Activated CD4-positive, alpha-beta T cell treated with anti-CD3 and anti-CD28 coated beads, Interleukin-2, amount 10 ng/mL, durations not matched to agents 24 days and 14 days (primary cell): ENCODE data around the gene CR1. TPM values are rescaled to one million over a fixed set of nuclear protein-coding genes. Genes with fewer than 3 reads are reported as not detected.
"Not testable (repeated sequence)": the region's sequence is repeated elsewhere in the genome, so short reads cannot be mapped to it uniquely, and the experiment has no call there.

Experiments used
- DNase-seq: peaks from one replicate; pipeline ENCODE4 v3.0.0; 2022
- H3K27ac Mint-ChIP-seq: one replicate; pipeline ENCODE4 v1.8.0; 2022; ENCODE audit warnings: mild to moderate bottlenecking, mixed read lengths
- H3K27me3 Mint-ChIP-seq: one replicate; pipeline ENCODE4 v1.8.0; 2022; ENCODE audit warnings: mixed read lengths
- H3K36me3 Mint-ChIP-seq: one replicate; pipeline ENCODE4 v1.8.0; 2022; ENCODE audit warnings: low read depth, mild to moderate bottlenecking, mixed read lengths
- H3K4me1 Mint-ChIP-seq: one replicate; pipeline ENCODE4 v1.8.0; 2021; ENCODE audit warnings: mixed read lengths
- H3K4me3 Mint-ChIP-seq: one replicate; pipeline ENCODE4 v1.8.0; 2022; ENCODE audit warnings: mild to moderate bottlenecking, moderate library complexity, mixed read lengths
- H3K9me3 Mint-ChIP-seq: one replicate; pipeline ENCODE4 v1.8.0; 2021; ENCODE audit warnings: mixed read lengths
- intact Hi-C: fragments of 100-400 bp; cut with micrococcal nuclease; formaldehyde crosslinking; loops from one replicate; pipeline ENCODE4 v1.15.1; 2023
- total RNA-seq: library from RNA; stranded (reverse); gene quantifications from 2 replicates; pipeline ENCODE4 v1.2.3, GENCODE V29; 2022

Gene CR1
- total RNA-seq, 1 donor from 2014 or later = not detected

- DNase-seq = no peak
- Mint-ChIP-seq H3K27ac (no peak overlapping the region), H3K27me3 (peaks cover 42% of the 10 kb centered on the region), H3K9me3 (no peaks in the 10 kb centered on the region), H3K4me1 (peaks cover 5% of the 10 kb centered on the region), H3K4me3 (no peak overlapping the region), H3K36me3 (no peaks in the 10 kb centered on the region)
- intact Hi-C loops = loop anchor here (5.0 kb wide), 1 partner anchor 149 kb away; no protein-coding TSS in a partner anchor
Measured at GRCh38 chr1:207647671-207648333, 151.8 kb downstream of the CR1 start.

- Mint-ChIP-seq H3K9me3 (no peaks in the 10 kb centered on the region), H3K36me3 (no peaks in the 10 kb centered on the region), H3K4me1 (peaks cover 5% of the 10 kb centered on the region), H3K27me3 (peaks cover 37% of the 10 kb centered on the region), H3K27ac (no peak overlapping the region), H3K4me3 (no peak overlapping the region)
- intact Hi-C loops = loop anchor here (5.0 kb wide), 1 partner anchor 149 kb away; no protein-coding TSS in a partner anchor
- no peak for DNase-seq
Measured at GRCh38 chr1:207648334-207649209, 152.6 kb downstream of the CR1 start.

GRCh38 chr1:207649210-207649753, 153.3 kb downstream of the CR1 start:
- Mint-ChIP-seq H3K9me3 (no peaks in the 10 kb centered on the region), H3K4me3 (no peak overlapping the region), H3K36me3 (no peaks in the 10 kb centered on the region), H3K27me3 (peaks cover 35% of the 10 kb centered on the region), H3K4me1 (peaks cover 3% of the 10 kb centered on the region), H3K27ac (no peak overlapping the region)
- intact Hi-C loops = loop anchor here (5.0 kb wide), 1 partner anchor 148 kb away; no protein-coding TSS in a partner anchor
- no peak for DNase-seq

DNA sequence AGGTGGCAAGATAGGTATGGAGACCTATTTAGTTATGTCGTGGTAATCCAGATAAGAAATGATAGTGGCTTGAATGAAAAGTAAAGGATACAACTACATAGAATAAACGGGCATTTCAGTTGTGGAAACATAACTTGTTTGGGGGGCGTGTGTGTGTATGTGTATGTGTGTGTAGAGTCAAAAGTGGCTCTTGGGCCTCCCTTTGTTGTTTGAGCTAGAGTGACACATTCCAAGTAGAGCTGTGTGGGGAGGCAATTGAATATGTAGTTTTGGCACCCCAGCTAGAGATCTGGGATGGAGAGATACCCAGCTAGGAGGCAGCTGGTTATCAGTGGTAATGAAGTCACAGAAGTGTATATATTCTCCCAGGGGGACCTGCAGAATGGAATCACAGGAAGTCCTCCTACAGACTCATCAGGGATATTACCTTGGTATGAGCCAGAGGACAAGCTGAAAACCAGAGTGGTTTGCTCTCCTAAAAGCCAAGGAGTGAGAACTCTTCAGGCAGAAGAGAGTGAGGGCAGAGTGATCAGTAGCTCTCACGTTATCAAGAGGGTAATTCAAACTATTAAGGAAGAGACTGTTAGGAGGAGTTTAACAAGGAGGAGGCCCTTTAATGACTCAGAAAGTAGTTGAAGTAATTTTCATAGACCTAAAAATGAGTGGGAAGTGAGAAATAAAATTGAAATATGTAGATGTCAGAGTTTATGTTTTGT, 154.1 kb downstream of the CR1 start:
- no peaks in the 10 kb centered on the region for H3K4me1 Mint-ChIP-seq
- intact Hi-C loops = loop anchor here (5.0 kb wide), 1 partner anchor 147 kb away; no protein-coding TSS in a partner anchor
- H3K27ac Mint-ChIP-seq = no peak overlapping the region
- no peaks in the 10 kb centered on the region for H3K9me3 Mint-ChIP-seq
- H3K27me3 Mint-ChIP-seq = peaks cover 34% of the 10 kb centered on the region
- no peak overlapping the region for H3K4me3 Mint-ChIP-seq
- no peak for DNase-seq
- H3K36me3 Mint-ChIP-seq = no peaks in the 10 kb centered on the region

GRCh38 chr1:207651583-207651982, 155.6 kb downstream of the CR1 start:
- peaks cover 29% of the 10 kb centered on the region for H3K27me3 Mint-ChIP-seq
- intact Hi-C loops = no loop called here
- no peaks in the 10 kb centered on the region for H3K4me1 Mint-ChIP-seq
- no peak overlapping the region for H3K4me3 Mint-ChIP-seq
- H3K27ac Mint-ChIP-seq = no peak overlapping the region
- H3K9me3 Mint-ChIP-seq = no peaks in the 10 kb centered on the region
- DNase-seq = no peak
- H3K36me3 Mint-ChIP-seq = no peaks in the 10 kb centered on the region

DNA sequence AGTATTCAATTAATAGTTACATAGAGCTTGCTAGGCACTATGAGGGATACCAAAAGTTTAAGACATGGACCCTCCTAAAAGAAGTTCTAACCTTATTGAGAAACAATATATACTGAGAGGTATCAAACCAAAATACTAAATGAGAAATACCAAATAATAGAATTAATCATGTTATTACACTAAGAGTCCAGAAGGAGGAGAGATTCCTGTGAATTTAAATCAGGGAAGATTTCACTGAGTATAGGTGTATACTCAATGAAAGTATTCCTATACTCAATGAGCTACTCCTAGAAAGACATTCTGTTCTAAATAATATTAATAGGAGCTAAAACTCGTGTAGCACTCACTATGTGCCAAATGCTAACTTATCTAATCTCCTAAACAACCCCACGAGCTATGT, 158.4 kb downstream of the CR1 start:
- no peaks in the 10 kb centered on the region for H3K4me1 Mint-ChIP-seq
- intact Hi-C loops = no loop called here

DNA sequence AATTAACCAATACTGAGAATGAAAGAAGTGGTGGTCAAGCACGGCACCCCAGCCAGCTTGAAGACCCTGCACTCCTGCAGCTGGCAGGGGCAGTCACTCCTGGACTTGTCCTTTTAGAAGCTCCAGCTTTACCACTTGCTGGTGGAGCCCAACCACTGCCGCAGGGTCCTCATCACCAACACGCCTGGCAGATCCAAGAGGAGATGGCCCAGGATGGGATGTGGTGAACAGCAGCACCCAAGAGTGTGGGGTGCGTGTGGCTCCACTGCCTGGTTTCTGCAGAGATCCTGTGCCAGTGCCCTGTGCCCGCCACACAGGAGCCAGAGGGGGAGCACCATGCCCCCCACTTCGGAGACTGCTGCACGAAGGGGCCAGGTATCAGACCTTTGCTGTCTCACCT, 162.5 kb downstream of the CR1 start:
- DNase-seq = no peak
- no peaks in the 10 kb centered on the region for H3K4me1 Mint-ChIP-seq
- peaks cover 19% of the 10 kb centered on the region for H3K27me3 Mint-ChIP-seq
- H3K4me3 Mint-ChIP-seq = no peak overlapping the region
- H3K9me3 Mint-ChIP-seq = no peaks in the 10 kb centered on the region
- no peak overlapping the region for H3K27ac Mint-ChIP-seq
- no peaks in the 10 kb centered on the region for H3K36me3 Mint-ChIP-seq
- intact Hi-C loops = no loop called here

More for the DNA sequence above, 158.4 kb downstream of the CR1 start:
- Mint-ChIP-seq H3K4me3 (no peak overlapping the region), H3K27ac (no peak overlapping the region), H3K9me3 (no peaks in the 10 kb centered on the region), H3K36me3 (no peaks in the 10 kb centered on the region), H3K27me3 (peaks cover 18% of the 10 kb centered on the region)
- DNase-seq = no peak

DNA sequence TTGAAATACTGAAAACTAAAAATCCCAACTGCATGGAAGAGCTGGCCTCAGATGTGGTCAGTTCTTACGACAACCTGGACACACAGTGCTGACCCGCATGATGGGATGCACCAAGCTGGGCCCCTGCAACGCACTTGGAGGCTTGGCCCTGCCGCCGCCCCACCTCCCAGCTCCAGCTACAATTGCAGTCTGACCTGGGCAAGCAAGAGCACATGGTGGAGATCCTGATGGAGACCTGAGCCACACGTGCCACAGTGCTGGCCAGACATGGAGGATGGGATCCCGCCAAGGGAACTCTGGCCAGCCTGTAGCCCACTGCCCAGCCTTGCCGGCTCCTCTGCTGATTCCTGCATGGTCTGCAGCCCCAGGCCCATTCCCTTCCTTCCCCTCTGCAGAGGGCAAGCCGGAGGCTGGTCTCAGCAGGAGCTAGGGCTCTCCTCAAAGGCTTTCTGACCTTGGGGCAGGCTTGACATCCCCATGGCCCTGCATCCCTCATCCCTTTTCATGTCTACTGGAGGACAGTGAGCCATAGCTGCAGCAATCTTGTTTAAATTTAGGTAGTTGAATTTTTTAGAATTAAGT, 163.0 kb downstream of the CR1 start:
- intact Hi-C loops = no loop called here
- Mint-ChIP-seq H3K4me1 (no peaks in the 10 kb centered on the region), H3K4me3 (no peak overlapping the region), H3K36me3 (no peaks in the 10 kb centered on the region), H3K9me3 (no peaks in the 10 kb centered on the region), H3K27ac (no peak overlapping the region), H3K27me3 (peaks cover 23% of the 10 kb centered on the region)
- DNase-seq = no peak

DNA sequence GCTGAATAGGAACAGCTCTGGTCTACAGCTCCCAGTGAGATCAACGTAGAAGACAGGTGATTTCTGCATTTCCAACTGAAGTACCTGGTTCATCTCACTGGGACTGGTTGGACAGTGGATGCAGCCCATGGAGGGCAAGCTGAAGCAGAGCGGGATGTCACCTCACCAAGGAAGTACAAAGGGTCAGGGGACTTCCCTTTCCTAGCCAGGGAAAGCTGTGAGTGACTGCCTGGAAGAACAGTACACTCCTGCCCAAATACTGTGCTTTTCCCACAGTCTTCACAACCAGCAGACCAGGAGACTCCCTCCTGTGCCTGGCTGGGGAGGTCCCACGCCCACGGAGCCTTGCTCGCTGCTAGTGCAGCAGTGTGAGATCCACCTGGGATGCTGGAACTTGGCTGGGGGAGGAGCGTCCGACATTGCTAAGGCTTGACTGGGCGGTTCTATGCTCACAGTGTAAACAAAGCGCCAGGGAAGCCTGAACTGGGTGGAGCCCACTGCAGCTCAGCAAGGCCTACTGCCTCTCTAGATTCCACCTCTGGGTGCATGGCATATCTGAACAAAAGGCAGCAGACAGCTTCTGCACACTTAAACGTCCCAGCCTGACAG, 163.7 kb downstream of the CR1 start:
- Mint-ChIP-seq H3K36me3 (no peaks in the 10 kb centered on the region), H3K27me3 (peaks cover 26% of the 10 kb centered on the region), H3K27ac (no peak overlapping the region), H3K4me3 (no peak overlapping the region), H3K9me3 (no peaks in the 10 kb centered on the region), H3K4me1 (no peaks in the 10 kb centered on the region)
- DNase-seq = no peak
- intact Hi-C loops = no loop called here

GRCh38 chr1:207661420-207661819, 165.5 kb downstream of the CR1 start:
- H3K27me3 Mint-ChIP-seq = peaks cover 30% of the 10 kb centered on the region
- not testable (repeated sequence) for H3K9me3 Mint-ChIP-seq

GRCh38 chr1:207666342-207666741, 170.4 kb downstream of the CR1 start:
- no peak for DNase-seq
- no peaks in the 10 kb centered on the region for H3K36me3 Mint-ChIP-seq
- H3K27ac Mint-ChIP-seq = no peak overlapping the region
- H3K9me3 Mint-ChIP-seq = peaks cover 7% of the 10 kb centered on the region
- intact Hi-C loops = no loop called here
- peaks cover 61% of the 10 kb centered on the region for H3K27me3 Mint-ChIP-seq
- H3K4me1 Mint-ChIP-seq = no peaks in the 10 kb centered on the region
- H3K4me3 Mint-ChIP-seq = no peak overlapping the region

More at GRCh38 chr1:207661420-207661819, 165.5 kb downstream of the CR1 start:
- DNase-seq, H3K4me3 Mint-ChIP-seq, H3K27ac Mint-ChIP-seq, H3K36me3 Mint-ChIP-seq, H3K4me1 Mint-ChIP-seq, intact Hi-C loops: not testable (repeated sequence)

DNA sequence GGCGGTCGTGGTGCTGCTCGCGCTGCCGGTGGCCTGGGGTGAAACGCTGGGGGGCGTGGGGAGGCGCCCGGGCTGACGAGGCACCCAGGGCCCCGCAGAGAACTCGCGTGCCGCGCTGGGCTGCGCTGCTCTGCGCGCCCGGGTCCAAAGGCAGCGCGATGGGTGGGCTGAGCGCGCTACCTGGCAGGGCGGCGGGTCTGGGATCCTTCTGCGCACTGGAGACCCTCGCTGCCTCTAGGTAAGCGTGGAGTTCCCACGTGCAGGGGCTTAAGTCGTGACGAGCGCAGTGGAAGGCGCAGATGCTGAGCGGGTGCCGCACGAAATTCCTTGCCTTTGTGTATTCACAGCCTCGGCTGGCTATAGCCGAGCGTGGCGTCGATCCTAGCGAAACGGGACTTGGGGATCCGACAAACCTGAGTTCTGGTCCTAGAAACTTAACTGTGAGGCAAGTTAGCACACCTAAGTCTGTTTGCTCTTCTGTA, 173.6 kb downstream of the CR1 start:
- no peaks in the 10 kb centered on the region for H3K36me3 Mint-ChIP-seq
- intact Hi-C loops = no loop called here
- H3K9me3 Mint-ChIP-seq = peaks cover 7% of the 10 kb centered on the region
- DNase-seq = no peak
- no peak overlapping the region for H3K4me3 Mint-ChIP-seq
- H3K4me1 Mint-ChIP-seq = no peaks in the 10 kb centered on the region
- no peak overlapping the region for H3K27ac Mint-ChIP-seq
- peaks cover 69% of the 10 kb centered on the region for H3K27me3 Mint-ChIP-seq

GRCh38 chr1:207670192-207670591, 174.2 kb downstream of the CR1 start:
- Mint-ChIP-seq H3K27me3 (peaks cover 68% of the 10 kb centered on the region), H3K9me3 (peaks cover 7% of the 10 kb centered on the region), H3K36me3 (no peaks in the 10 kb centered on the region), H3K4me3 (no peak overlapping the region), H3K4me1 (no peaks in the 10 kb centered on the region), H3K27ac (no peak overlapping the region)
- intact Hi-C loops = no loop called here
- no peak for DNase-seq
